GM19372 (cell line): ENCODE data around the gene CRIM1.
A peak's percentile ranks its signal among the peaks of the same experiment; 100 is the strongest.

Experiments used
- ATAC-seq: cut with Tn5 transposase; IDR thresholded peaks from one replicate; pipeline ENCODE4 v1.9.1; 2021; ENCODE audit warnings: mild to moderate bottlenecking, low read depth, moderate library complexity; ENCODE audit not compliant: unreplicated experiment

Gene CRIM1

GRCh38 chr2:36393738-36394256, 38.2 kb downstream of the CRIM1 start:
- ATAC-seq = no peak

GRCh38 chr2:36394804-36395203, 39.2 kb downstream of the CRIM1 start:
- ATAC-seq = no peak

- no peak for ATAC-seq
These were observed 40.3 kb downstream of the CRIM1 start for GRCh38 chr2:36395866-36396265.

GRCh38 chr2:36396878-36397539, 41.4 kb downstream of the CRIM1 start:
- ATAC-seq = no peak

GRCh38 chr2:36397728-36398413, 42.3 kb downstream of the CRIM1 start:
- no peak for ATAC-seq

- no peak for ATAC-seq
These were observed 43.5 kb downstream of the CRIM1 start for GRCh38 chr2:36399050-36399449.

- ATAC-seq = no peak
These were observed 48.2 kb downstream of the CRIM1 start for GRCh38 chr2:36403675-36404230.

- no peak for ATAC-seq
These were observed 48.7 kb downstream of the CRIM1 start for GRCh38 chr2:36404318-36404717.

- peak; percentile 48 for ATAC-seq
These were observed 49.2 kb downstream of the CRIM1 start for GRCh38 chr2:36404754-36405153.

- ATAC-seq = no peak
These were observed 49.6 kb downstream of the CRIM1 start for GRCh38 chr2:36405183-36405582.

GRCh38 chr2:36406296-36406695, 50.7 kb downstream of the CRIM1 start:
- ATAC-seq = no peak

GRCh38 chr2:36407413-36407812, 51.8 kb downstream of the CRIM1 start:
- ATAC-seq = no peak

GRCh38 chr2:36408198-36408703, 52.7 kb downstream of the CRIM1 start:
- no peak for ATAC-seq

- ATAC-seq = no peak
These were observed 53.8 kb downstream of the CRIM1 start for GRCh38 chr2:36409335-36409734.

- no peak for ATAC-seq
These were observed 54.4 kb downstream of the CRIM1 start for GRCh38 chr2:36409935-36410334.

GRCh38 chr2:36410681-36411080, 55.1 kb downstream of the CRIM1 start:
- no peak for ATAC-seq

- ATAC-seq = no peak
These were observed 56.4 kb downstream of the CRIM1 start for GRCh38 chr2:36411962-36412444.

GRCh38 chr2:36413218-36413617, 57.6 kb downstream of the CRIM1 start:
- ATAC-seq = no peak

GRCh38 chr2:36414307-36414706, 58.7 kb downstream of the CRIM1 start:
- no peak for ATAC-seq

- no peak for ATAC-seq
These were observed 59.9 kb downstream of the CRIM1 start for GRCh38 chr2:36415381-36416022.
